HL-60 (cell line): ENCODE results near the gene SOX10.

Experiments
- DNase-seq, 2 experiments: peaks; one replicate each; pipeline ENCODE4 v3.0.0-alpha.2; 2010 to 2020; ENCODE audit warnings: low read depth in 1 of 2, low spot score in 1 of 2
- H3K27ac ChIP-seq: fragments of 250-450 bp; sonication (Bioruptor Pico); replicated peaks from 2 replicates; pipeline ENCODE4 v1.5.1; 2020; ENCODE audit warnings: mild to moderate bottlenecking, moderate library complexity
- H3K27me3 ChIP-seq: fragments of 250-450 bp; sonication (Bioruptor Pico); 2 replicates; pipeline ENCODE4 v1.5.1; 2021; ENCODE audit warnings: mild to moderate bottlenecking, moderate library complexity; ENCODE audit not compliant: insufficient read depth, poor library complexity, severe bottlenecking
- H3K4me3 ChIP-seq: replicated peaks from 2 replicates; pipeline ENCODE4 v1.5.1; 2011; ENCODE audit warnings: mild to moderate bottlenecking, control low read depth, low read length; ENCODE audit not compliant: insufficient read depth
- CTCF ChIP-seq: IDR thresholded peaks from one replicate; pipeline ENCODE4 v1.5.1; 2011; ENCODE audit warnings: low read length, control low read depth, inconsistent platforms; ENCODE audit not compliant: insufficient read depth
- GABPA ChIP-seq: IDR thresholded peaks from 2 replicates; pipeline ENCODE4 v1.6.1; 2012; ENCODE audit warnings: low read depth
- POLR2AphosphoS5 ChIP-seq: IDR thresholded peaks from 2 replicates; pipeline ENCODE4 v1.6.1; 2012; ENCODE audit warnings: low read depth
- REST ChIP-seq: IDR thresholded peaks from 2 replicates; pipeline ENCODE4 v1.6.1; 2012; ENCODE audit warnings: low read depth; ENCODE audit not compliant: insufficient replicate concordance
- SPI1 ChIP-seq: IDR thresholded peaks from 2 replicates; pipeline ENCODE4 v1.6.1; 2012; ENCODE audit warnings: low read depth, mild to moderate bottlenecking, borderline replicate concordance

The SOX10 gene

GRCh38 chr22:37985751-37986281, 1.5 kb upstream of the SOX10 start:
- Histone ChIP-seq H3K27me3 (no peaks in the 10 kb centered on the region), H3K4me3 (no peak overlapping the region), H3K27ac (no peak overlapping the region)
- no peak for TF ChIP-seq SPI1
- TF ChIP-seq CTCF, result no peak
- TF ChIP-seq POLR2AphosphoS5, result no peak
- no peak for TF ChIP-seq REST
- TF ChIP-seq GABPA, result no peak
- DNase-seq, result no peak

- DNase-seq, result no peak
- TF ChIP-seq GABPA, result no peak
- no peak for TF ChIP-seq POLR2AphosphoS5
- Histone ChIP-seq H3K27ac (no peak overlapping the region), H3K27me3 (no peaks in the 10 kb centered on the region), H3K4me3 (no peak overlapping the region)
Observed at GRCh38 chr22:37985050-37985585, 763 bp upstream of the SOX10 start.

GRCh38 chr22:37982938-37983859, 1.2 kb downstream of the SOX10 start:
- TF ChIP-seq SPI1 (no peak), POLR2AphosphoS5 (no peak), GABPA (no peak), REST (no peak), CTCF (no peak)
- DNase-seq, result no peak
- H3K27me3 ChIP-seq, result no peaks in the 10 kb centered on the region
- H3K4me3 ChIP-seq, result no peak overlapping the region
- H3K27ac ChIP-seq, result no peak overlapping the region

- TF ChIP-seq POLR2AphosphoS5 (no peak), GABPA (no peak), SPI1 (no peak), CTCF (no peak), REST (no peak)
- Histone ChIP-seq H3K27ac (no peak overlapping the region), H3K27me3 (no peaks in the 10 kb centered on the region), H3K4me3 (no peak overlapping the region)
- DNase-seq, result no peak
Observed at GRCh38 chr22:37982151-37982785, 2.1 kb downstream of the SOX10 start.
